NCI-H2227 (cell line): Measurements from ENCODE around the gene KCNQ5.

Source experiments
- DNase-seq: peaks from one replicate; lab custom pipeline; 2025; ENCODE audit not compliant: unreplicated experiment; lab: John Stamatoyannopoulos, UW

The KCNQ5 gene

DNA sequence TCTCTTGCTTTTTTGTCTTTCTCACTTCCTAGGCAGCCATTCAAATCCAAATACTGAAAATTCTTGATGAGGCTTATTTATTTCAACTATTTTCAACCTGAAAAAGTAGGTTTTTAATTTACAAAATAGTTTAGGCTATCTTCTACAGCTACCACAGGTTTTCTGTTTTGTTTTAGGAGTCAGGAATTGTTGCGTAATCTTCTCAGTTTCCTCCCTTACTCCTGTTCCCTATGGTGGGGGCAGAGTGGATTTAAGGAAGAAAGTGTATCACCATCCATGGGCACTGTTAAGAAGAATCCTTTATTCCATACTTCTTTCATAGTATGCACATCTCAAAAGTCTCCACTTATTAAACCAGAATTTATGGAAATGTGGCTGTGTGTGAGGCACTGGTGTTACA, 421.0 kb downstream of the KCNQ5 start:
- DNase-seq: no peak

GRCh38 chr6:73043446-73043845, 421.6 kb downstream of the KCNQ5 start:
- DNase-seq: no peak

GRCh38 chr6:73045609-73046008, 423.7 kb downstream of the KCNQ5 start:
- no peak for DNase-seq

DNA sequence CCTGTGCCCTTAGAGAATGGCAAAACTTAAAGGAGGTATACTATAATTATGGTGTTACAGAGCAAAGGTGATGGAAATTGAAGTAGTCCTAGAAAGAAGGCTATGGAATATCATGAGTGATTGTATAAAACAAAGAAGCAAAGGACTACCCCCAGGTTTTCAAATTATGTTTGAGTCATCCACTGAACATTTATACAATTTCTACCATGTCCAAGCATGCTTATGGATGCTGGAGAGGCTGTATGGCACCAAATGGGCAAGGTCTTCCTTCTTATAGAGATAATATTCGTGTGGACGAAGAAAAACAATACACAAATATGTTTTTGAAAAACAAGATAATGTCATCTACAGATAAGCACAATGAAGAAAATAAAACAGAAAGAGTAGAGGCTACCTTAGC, 425.9 kb downstream of the KCNQ5 start:
- no peak for DNase-seq

DNA sequence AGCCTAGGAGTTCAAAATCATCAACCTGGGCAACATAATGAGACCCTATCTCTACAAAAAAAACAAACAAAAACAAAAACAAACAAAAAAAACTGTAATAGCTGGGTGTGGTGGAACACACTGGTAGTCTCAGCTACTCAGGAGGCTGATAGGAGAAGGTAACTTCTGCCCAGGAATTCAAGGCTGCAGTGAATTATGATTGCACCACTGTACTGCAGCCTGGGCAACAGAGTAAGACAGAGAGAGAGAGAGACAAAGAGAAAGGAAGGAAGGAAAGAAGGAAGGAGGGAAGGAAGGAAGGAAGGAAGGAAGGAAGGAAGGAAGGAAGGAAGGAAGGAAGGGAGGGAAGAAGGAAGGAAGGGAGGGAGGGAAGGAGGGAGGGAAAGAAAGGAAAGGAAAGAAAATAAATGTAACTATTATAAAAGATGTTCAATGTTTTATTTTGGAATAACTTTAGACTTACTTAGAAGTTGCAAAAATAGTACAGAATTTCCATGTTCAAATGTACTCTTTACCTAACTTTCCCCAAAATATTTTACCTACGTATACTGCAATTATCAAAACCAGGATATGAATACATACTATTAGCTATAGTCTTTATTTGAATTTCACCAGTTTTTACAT, 428.2 kb downstream of the KCNQ5 start:
- no peak for DNase-seq

- no peak for DNase-seq
These were observed 428.8 kb downstream of the KCNQ5 start for GRCh38 chr6:73050706-73051105.

GRCh38 chr6:73051147-73051546, 429.3 kb downstream of the KCNQ5 start:
- DNase-seq: no peak

- no peak for DNase-seq
These were observed 433.1 kb downstream of the KCNQ5 start for GRCh38 chr6:73054958-73055357.

DNA sequence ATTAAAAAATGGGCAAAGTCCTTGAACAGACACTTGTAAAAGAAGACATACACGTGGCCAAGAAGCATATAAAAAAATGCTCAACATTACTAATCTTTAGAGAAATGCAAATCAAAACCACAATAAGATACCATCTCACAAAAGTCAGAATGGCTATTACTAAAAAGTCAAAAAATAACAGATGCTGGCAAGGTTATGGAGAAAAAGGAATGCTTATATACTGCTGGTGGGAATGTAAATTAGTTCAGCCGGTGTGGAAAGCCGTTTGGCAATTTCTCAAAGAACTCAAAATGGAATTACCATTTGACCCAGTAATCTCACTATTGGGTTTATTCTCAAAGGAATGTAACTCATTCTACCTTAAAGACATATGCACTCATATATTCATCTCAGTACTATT, 436.9 kb downstream of the KCNQ5 start:
- DNase-seq: no peak

DNA sequence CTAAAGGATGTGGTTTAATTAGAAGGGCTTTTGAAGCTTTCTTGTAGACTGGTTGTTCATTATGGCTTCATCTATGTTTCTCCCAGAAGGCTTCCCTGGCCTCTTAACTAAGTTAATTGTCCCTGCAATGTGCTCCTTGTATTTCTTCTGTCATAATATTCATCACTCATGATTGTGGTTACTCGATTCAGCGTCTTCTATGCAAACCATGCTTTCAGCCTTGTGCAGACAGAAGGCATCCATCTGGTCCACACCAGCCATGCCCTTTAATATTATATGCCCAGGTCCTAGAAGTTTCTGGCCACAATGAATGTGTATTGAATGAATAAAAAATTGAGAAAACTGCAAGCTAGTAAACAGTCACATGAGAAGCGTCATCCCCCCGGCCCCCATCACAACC, 440.3 kb downstream of the KCNQ5 start:
- no peak for DNase-seq

DNA sequence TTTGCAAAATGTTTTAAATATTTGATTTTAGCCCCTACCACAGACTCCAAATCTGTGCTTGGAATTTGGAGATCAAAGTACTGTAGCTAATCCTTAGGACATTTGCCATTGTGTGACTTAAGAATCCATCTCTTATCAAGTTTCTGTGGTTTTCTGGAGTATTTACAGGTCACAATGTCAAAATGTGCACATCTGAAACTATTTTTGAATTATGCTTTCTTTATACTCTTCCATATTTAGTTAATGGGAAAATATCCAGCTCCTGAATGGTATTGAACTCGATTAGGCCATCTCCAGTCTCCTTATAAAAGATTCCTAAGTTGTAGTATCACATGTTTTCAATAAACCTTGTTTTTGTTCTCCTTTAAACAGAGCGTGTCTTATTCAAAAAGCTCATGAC, 441.0 kb downstream of the KCNQ5 start:
- DNase-seq: no peak

DNA sequence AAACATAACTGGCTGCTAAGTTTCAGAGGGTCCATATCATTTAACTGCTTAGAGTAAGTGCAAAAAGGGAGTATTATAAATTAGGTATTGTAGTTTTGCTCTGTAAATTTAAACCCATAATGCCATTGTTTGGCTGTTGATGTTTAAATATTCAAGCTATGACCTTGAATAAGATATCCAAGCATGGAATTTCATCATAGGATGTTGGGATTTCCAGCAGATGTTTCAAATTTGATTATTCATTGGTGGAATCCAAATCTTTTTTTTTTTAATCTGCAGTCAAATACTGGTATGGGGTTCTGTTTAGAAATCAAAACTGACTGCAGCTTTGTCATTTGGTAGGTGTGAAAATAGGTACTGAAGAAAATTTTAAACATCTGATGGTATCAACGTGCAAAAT, 442.4 kb downstream of the KCNQ5 start:
- DNase-seq: no peak

DNA sequence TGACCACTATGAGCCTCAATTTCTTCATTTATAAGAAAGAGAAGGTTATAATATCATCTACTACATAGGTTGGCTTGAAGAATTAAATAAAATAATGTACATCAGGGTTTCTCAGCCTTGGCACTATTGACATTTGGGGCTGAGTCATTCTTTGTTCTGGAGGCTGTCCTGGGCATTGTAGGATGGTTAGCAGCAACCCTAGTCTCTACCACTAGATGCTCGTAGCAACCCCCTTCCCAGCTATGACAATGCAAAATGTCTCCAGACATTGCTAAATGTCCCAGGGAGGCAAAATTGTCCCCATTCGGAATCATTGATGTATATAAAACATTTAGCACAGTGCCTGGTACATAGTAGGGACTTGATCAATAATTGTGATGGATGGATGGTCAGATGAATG, 451.4 kb downstream of the KCNQ5 start:
- DNase-seq: no peak

DNA sequence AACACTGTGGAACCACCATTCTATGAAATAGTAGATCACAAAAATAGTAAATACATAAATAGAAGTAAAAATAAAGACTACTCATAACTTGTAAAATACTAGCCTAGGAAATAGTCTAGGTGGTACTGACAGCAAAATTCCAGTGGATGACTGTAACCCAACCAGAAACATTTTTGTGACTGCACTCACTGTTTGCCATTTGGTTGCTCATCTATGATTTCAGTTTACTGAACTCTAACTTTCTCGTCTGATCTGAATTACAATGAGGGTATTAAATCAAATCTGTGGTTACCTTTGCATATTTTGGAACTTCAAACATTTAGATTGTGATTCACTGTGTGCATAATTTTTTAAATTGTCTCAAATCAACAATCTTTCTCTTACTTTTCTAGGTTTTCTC, 452.3 kb downstream of the KCNQ5 start:
- DNase-seq: no peak

DNA sequence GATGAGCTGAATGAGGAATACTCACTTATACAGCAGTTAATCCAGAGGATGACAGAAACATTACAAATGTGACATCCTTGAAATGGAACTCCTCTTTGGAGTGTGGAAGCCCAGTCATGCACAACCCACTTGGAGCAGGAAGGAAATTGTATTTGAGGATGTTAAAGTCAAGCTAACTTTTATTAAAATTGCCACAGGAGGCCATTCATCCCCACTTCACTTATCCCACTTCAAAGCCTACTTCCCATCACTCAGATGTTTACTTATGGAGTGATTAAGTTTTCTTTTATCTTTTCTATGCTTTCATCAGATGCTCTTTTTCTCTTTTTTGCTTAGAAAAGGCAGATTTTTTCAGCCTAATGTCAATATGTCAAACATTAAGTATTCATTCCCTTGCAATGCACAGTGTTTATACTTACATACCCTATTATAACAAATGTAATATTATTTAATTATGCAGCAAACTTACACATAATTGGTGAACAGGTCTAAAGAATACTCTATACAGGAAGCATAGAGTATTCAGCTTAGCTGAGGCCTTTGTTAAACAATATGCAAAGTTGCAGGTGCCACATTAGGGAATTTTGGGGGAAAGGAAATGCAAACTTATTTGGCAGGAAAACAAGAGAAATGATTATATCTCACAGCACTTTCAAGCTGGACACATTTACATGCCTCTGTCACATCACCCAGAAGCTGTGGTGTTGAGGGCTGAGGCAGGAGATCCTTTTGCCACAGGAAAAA, 454.5 kb downstream of the KCNQ5 start:
- DNase-seq: no peak

DNA sequence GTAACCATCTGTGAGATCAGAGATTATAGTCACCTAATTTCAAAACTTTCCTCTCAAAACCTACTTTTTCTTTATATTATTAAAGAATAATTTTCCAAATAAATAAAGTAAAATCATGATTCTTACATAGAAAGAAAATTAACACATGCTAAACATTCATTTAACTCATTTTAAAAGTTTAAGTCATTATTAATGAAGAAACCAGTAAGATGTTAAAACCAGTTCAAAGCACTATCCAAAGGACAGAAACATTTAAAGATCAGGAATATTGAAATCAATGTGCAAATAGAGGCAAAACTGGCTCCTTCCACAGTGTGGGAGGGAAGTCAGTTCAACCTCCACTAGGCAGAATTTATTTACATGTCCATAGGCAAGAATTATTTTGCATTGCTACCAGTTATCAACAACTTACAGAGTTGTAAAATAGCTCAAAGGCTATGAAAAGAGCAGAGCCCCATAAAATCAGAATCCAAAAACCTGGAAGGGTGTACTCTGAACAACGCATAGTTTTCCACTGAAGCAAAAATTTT, 456.5 kb downstream of the KCNQ5 start:
- no peak for DNase-seq

DNA sequence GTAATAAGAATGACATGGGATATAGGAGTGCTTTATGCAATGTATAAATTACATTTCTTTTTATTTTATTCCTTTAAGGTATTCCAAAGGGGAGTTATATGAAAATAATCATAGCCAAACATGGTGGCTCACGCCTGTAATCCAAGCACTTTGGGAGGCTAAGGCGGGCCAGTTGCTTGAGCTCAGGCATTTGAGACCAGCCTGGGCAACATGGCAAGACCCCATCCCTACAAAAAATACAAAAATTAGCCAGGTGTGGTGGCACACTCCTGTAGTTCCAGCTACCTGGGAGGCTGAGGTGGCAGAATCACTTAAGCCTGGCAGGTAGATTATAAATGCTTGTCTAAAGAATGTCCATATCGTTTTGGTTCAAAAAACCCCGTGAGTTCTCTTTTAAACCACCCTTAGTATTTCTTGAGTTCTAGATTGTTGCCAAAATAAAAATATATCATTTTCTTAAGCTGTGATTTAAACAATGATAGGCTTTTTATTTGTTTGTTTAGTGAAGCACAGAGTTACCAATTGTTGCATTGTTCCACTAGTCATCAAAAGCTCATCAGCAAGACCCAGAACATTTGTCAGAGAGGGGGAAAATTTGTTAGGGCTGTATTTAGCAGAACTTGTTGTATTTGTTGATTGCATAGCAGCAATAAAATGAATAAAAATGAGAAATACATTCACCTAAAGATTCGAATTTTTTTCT, 457.2 kb downstream of the KCNQ5 start:
- DNase-seq: no peak

DNA sequence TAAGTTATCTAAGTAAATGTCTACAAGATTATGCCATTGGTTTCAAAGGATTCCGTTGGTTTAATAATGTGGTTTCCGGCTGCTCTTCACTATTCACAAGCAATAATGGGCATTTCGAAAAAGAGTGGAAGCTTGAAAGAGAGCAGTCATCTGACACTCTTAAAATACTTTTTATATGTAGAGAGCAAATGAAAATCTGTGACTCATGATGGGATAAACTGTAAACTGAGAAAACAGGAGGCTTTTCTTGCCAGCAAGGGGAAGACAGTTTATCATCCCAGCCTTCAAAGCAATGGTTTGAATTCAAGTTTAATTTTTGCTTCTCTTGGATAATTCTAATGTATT, 457.7 kb downstream of the KCNQ5 start:
- DNase-seq: no peak

GRCh38 chr6:73079978-73080377, 458.1 kb downstream of the KCNQ5 start:
- DNase-seq: no peak

DNA sequence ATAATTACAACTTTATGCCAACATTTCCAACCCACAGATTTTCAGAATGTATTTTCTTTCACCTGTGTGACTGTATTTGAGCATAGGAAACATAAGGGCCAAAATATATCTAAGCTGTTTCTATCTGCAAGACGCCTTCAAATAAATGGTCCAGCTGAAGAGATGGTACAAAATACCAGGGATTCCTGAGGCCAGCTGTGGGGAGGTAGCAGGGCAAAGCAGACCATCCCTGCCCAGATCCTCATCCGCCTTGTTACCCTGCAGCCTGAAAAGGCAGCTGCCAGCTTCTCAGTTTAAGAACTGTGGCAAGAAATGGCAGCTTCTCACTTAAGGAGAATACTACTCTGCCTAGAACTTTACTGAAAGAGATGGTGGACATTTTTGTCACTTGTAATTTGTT, 460.1 kb downstream of the KCNQ5 start:
- no peak for DNase-seq

DNA sequence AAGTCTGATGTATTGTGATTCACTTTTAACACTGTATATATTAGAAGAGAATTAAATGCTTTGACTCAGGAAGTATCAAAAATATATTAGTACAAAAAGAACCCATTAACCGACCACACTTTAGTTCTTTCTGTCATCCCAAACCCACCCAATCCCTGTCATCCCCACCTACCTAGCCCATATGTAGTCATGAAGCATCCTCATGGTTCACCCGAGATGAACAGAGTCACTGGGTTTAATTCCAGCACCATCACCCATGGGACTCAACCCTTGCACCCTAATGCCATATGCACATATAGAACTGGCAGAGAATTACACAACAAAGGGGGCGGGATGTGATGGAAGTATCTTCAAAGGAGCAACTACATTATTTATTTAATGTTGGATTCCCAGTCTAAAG, 462.0 kb downstream of the KCNQ5 start:
- no peak for DNase-seq

GRCh38 chr6:73085443-73085871, 463.6 kb downstream of the KCNQ5 start:
- DNase-seq: no peak
